OCI-M1 (cell line): ENCODE measurements around the gene IFT27.

Experiments
- DNase-seq: peaks from one replicate; lab custom pipeline; 2025; lab: John Stamatoyannopoulos, UW

IFT27 gene, protein sequence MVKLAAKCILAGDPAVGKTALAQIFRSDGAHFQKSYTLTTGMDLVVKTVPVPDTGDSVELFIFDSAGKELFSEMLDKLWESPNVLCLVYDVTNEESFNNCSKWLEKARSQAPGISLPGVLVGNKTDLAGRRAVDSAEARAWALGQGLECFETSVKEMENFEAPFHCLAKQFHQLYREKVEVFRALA

DNA sequence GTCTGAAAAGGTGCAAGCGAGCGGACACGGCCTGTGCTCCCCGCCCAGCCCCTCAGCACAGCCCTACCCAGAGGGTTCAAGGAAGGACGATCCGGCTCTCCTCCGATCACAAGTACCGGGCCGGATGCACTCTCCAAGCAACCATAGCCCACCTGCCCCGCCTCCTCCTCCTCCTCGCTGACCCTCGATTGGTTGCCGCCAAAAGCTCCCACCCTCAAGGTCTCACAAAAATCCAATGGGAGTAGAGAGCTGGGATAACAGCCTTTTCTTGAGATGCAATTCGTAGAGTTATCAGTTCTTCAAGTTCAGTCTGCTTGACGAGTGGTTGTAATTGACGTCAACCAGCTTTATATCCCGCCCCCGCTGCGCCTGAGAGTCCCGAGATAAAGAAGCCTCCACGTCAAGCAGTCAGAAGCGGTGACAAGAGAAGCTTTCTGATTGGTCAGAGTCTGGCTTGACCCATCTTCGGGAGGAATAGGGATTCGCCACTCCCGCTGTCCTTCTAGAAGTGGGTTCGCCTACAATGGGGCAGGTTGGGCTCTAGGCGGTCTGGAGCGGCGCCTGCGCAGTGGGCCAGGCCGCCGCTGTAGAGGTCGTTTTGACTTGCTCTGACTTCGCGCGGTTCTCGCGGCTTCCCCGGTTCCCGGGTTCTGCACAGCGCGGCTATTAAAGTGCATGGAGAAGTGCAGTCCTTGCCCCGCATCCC lies at the start of gene IFT27:
IFT27 (minus strand) TSS at position 156 of the 706 bp plus-strand sequence. CDS start 412 bp downstream, outside the sequence.
- peak; percentile 100 for DNase-seq

DNA sequence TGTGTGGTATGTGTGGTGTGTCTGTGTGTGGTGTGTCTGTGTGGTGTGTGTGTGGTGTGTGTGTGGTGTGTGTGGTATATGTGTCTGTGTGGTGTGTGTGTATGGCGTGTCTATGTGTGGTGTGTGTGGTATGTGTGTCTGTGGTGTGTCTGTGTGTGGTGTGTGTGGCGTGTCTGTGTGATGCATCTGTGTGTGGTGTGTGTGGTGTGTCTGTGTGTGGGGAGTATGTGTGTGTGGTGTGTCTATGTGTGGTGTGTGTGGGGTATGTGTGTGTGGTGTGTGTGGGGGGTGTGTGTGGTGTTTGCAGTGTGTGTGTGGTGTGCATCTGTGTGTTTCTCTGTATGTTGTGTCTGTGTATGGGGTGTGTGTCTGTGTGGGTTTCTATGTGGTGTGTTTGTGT lies 48.7 kb upstream of the IFT27 start:
- DNase-seq = no peak

- no peak for DNase-seq
Measured at GRCh38 chr22:36823186-36823839, 47.4 kb upstream of the IFT27 start.

GRCh38 chr22:36822581-36822980 lies 46.7 kb upstream of the IFT27 start:
- no peak for DNase-seq

GRCh38 chr22:36819112-36819511 lies 43.2 kb upstream of the IFT27 start:
- DNase-seq = no peak

DNA sequence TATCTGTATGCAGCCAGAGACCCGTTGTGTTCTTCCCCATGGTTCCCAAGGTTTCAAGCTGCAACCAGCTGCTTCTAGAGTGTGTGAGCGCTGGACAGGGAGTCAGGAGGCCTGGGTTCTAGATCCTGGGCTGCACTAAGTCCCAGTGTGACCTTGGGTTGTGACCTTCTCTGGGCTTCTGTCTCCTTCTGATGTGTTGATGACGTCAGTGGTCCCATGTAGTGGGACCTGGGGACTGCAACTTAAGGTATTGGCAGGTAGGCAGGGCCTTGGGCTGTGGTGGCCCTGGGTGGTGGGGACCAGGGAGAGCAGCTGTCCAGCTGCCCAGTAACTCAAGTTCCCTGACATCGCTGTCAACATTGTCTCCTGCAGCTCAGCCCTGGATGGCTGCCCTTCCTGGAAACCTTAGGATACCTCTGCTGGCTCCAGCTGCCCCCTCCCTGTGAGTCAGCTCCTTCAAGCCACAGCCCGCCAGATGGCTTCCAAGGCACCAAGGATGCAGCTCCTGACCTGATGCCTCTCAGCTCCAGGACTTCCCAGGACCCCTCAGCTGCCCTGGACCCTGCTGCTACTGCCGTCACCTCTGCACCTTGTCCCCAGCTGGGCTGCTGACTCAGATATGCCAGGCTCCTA lies 42.2 kb upstream of the IFT27 start:
- no peak for DNase-seq

- no peak for DNase-seq
Measured at GRCh38 chr22:36817525-36817848, 41.6 kb upstream of the IFT27 start.

DNA sequence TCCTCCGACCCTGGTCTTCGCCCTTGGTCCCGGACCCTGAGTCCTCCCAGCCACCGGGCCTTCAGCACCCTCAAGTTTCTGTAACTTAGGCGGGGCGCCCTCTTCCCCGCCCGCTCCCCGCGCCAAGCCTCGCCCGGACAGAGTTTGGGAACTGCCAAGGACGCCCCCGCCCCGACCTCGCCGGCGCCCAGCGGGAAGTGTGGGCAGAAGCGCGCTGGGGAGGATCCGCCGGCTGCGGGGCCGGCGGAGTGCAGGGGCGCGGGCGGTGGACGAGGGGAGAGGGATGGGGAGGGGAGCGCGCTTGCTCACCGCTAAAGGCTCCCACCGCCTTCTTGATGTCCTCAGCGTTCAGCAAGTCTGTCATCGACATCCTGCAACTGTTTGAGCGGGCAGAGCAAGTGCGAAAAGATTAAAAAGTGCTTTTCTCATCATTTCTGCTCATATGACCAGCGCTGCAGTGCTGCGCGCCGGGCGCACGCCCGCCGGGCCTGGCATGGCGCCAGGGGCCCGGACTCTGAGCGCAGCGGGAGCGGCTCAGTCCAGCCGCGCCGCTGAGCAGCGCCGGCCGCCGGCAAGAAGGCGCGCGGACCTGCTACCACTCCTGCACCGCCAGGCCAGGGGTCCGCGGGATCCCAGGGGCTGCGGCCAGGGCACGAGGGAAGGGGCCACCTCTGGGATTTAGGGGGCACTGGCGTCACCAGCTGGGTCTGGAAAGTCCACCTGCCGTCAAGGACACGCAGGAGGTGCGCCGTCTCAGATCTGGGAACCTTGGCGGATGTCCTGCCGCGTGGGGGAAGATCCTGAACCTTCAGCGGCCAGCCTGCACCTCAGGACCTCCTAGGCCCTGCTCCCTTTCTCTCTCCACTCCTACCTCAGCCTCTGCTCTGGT lies 41.0 kb upstream of the IFT27 start, which contains the start of gene PVALB:
PVALB (minus strand) TSS at position 400 of the 889 bp plus-strand sequence; CDS start at position 370, 30 bp downstream.
- DNase-seq = no peak

GRCh38 chr22:36816339-36816635 lies 40.4 kb upstream of the IFT27 start:
- no peak for DNase-seq

GRCh38 chr22:36815558-36816338 lies 39.8 kb upstream of the IFT27 start:
- no peak for DNase-seq

DNA sequence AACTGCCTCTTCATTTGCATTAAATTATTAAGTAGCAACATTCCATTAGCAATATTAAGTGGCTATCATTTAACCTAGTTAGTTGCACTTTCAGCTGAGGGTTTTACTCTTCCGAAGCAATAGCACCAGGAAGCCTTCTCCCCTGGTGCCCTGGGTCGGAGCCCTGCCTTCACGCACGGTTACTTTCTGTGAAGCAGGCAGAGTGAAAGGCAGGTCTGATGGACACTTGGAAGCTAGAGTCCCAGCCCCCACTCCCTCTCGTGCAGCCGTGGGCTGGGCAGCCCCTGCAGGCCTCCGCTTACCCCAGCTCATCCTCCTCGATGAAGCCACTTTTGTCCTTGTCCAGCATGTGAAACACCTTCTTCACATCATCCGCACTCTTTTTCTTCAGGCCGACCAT lies 38.9 kb upstream of the IFT27 start:
- no peak for DNase-seq

DNA sequence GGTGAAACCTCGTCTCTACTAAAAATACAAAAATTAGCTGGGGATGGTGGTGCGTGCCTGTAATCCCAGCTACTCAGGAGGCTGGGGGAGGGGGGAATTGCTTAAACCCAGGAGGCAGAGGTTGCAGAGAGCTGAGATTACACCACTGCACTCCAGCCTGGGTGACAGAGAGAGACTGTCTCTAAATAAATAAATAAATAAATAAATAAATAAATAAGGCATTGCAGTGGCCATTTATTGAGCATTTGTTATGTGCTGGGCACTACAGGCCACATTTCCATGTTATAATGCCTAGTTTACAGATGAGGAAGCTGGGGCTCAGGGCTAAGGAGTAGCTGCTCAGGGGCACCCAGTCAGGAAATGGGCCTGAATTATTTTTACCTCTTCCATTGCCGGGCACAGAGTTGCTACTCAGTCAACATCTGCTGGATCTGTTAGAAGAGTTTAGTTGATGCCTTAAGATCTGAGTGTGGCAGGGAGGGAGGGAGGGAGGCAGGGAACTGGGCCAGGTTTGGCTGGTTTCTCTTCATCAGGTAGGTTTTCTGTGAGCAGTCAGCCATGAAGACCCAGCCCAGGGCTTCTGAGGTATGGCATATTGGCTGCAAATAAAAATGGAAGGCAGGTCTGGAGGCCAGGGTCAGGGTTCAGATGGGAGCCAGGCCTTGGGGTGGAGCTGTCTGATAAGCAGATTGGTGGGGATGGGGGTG lies 35.3 kb upstream of the IFT27 start:
- peak; percentile 7 for DNase-seq

GRCh38 chr22:36809351-36809750 lies 33.4 kb upstream of the IFT27 start:
- DNase-seq = no peak

- DNase-seq = no peak
Measured at GRCh38 chr22:36808721-36809344, 32.9 kb upstream of the IFT27 start.

GRCh38 chr22:36807627-36808026 lies 31.7 kb upstream of the IFT27 start:
- no peak for DNase-seq

GRCh38 chr22:36806835-36807234 lies 30.9 kb upstream of the IFT27 start:
- DNase-seq = no peak

DNA sequence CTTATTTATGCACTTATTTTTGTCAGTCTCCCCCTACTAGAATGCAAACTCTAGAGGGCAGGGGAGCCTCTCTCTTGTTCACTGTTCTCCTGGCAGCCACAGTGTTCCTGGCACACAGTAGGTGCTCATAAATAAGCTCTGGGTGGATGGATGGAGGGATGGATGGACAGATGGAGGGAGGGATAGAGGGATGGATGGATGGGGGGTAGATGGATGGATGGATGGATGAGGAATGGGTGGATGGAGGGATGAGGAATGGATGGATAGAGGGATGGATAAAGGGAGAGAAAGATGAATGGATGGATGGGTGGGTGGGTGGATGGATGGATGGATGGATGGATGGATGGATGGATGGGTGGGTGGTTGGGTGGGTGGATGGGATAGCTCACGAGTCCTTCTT lies 27.4 kb upstream of the IFT27 start:
- no peak for DNase-seq

DNA sequence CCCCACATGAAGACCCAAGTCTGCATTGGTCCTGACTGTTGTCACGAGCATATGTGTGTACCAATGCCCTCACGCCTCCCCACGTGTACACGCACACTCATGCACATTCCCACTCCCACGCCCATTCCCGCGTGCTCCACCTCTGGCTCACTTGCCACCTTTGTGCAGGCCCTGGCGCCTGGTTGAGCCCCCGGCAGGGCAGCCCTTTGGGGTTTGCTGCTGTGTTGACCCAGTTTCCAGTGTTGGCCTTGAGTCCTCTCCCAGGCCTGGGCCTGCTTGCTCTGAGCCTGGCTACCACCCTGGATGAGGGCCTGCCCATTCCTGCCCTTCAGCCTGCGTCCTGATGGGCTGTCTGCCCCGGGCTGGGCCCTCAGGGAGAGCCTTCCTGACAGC lies 22.8 kb upstream of the IFT27 start:
- no peak for DNase-seq

DNA sequence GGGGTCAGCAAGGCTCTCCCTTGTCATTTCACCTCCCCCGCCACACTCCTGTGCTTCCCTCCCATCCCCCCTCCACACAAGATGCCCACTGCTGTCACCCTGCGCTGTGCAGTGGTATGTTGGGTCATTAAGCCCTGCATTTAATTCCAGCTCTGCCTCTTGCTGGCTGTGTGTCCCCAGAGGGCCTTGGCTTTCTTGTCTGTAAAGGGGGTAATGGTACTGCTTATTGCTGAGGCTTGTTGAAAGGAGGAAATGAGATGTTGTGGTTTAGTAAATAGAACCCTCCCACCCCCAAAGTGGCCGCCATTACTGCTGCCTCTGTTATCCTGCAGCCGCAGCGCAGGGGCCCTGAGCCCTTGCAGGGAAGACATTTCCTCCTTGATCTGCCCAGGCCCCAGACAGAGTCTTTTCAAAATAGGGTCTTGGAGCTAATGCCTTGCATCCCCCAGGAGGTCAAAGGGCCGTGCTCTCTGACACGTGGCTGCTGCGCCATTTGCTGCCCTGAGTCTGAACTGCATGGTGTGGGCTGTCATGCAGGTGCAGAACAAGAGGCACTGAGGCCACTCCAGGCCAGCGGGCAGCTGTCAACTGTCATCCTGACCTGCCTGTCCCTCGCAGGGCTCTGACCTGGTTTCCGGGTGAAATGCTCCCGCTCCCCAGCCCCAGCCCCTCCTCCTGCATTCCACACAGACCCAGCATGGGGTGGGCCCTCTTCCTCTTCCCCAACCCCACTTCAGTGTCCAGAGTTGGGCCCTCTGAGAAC lies 22.2 kb upstream of the IFT27 start:
- DNase-seq = no peak
